ENCODE data around the gene CDYL2. TPM values are rescaled to one million over a fixed set of nuclear protein-coding genes. Genes with fewer than 3 reads are reported as not detected.
"Not testable (repeated sequence)": the region's sequence is repeated elsewhere in the genome, so short reads cannot be mapped to it uniquely, and the experiment has no call there.

CDYL2 gene
- total RNA-seq, 1 experiment from 2014 or later = 0.34 TPM

DNA sequence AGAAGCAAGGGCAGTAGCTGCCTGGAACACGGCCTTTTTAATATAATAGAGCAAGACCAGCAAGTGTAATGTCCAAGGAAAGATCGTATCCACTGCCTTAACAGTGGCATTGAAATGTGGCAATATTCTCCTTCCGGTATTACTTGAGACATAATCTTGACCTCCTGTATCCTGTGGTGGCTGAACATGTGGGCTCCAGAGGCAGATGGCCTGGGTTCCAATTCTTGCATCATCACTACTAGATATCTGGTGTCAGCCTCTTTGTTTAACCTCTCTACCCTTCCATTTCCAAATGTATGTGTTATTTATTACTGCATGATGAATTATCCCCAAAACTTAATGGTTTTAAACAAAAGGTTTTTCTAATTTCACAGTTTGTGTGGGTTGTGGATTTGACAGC lies 3.5 kb upstream of the CDYL2 start:
- DNase-seq (ENCODE audit: low read depth) = no peak

DNA sequence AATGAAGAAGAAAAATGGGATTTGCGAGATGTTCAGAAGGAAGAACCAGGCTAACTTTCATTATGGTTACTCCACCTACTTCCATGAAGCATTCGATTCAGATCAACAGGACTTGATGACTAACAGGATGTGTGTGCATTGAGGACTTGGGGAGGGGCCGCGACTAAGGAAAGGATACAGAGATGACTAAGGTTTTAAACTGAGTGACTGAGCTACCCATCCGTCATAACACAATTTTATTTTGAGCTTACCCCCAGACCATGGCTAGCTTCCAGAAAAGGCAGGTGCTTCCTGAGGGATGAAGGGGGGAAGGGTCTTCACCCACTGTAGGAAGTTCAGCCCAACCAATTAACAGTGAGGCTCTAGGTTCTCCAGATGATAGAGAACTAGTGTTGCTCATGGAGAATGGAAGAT lies 2.5 kb upstream of the CDYL2 start:
- DNase-seq (ENCODE audit: low read depth) = no peak

DNA sequence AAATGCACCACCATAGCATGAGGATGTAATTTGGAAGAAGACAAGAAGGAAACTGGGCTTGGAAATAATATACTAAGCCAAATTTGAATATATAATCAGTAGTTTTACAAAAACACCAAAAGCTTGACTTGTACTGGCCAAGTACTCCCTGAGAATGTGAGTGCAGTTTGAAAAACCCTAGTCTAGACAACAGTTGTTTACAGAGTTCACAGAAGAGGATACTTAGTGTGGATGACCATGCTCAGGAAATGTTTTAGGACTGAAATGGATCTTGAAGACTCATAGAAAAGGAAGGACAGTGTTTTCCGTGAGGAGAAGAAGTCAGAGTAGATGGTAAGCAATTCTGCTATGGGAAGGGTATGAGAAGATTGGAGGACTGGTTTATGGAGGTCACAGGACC lies 1.9 kb upstream of the CDYL2 start:
- DNase-seq (ENCODE audit: low read depth) = no peak

DNA sequence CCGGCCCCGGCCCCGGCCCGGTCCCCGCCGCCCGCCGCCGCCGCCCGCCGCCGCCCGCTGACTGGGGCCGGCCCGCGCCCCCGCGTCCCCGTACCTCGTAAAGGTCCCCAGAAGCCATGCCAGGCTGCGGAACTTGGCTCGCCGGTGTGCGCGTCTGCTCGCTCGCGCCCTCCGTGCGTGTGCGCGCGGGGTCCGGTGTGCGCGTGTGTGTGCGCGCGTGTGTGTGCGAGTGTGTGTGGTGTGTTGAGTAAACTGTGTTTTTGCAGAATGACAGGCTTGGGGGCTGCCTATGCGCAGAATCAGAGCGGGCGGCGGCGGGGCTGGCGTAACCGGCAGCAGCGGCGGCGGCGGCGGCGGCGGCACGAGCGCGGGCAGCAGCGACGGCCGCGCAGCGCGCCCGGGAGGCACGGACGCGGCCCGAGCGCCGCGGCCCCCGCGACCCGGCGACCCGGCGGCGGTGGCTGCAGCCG lies 307 bp downstream of the CDYL2 start:
- peak; percentile 37 for DNase-seq (ENCODE audit: low read depth)

DNA sequence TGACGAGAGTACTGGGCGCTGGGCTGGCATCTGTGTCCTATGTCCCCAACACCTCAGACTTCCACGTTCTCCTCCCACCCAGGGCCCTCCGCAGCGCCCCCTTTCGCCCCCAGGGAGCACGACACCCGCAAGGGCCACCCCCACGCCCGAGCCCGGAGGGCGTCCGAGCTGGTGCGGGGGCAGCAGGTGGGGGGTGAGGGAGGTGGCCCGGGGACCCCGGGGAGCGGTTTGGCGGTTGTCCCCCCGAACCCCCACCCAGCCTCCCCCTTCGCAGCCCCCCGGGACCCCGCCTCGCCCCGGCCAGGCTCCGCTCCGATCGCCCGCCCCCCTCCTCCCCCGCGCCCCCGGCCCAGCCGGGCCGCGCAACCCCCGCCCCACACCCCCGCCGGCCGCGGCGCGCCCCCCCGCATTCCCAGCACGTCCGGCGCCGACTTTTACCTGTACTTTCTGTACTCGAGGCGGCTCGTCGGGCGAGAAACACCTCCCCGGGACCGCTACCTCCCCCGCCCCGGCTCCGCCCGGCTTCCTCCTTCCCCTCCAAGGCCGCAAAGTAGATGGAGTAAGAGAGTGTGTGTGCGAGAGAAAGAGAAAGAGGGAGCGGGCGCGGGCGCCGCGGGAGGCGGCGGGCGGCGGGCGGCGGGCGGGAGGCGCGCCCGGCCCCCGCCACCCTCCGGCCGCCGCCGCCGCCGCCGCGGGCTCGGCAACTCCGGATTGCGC lies 901 bp downstream of the CDYL2 start:
- DNase-seq (ENCODE audit: low read depth) = no peak

- DNase-seq (ENCODE audit: low read depth) = no peak
These were observed 1.5 kb downstream of the CDYL2 start for GRCh38 chr16:80802902-80803301.

- no peak for DNase-seq (ENCODE audit: low read depth)
These were observed 2.3 kb downstream of the CDYL2 start for GRCh38 chr16:80802138-80802537.

DNA sequence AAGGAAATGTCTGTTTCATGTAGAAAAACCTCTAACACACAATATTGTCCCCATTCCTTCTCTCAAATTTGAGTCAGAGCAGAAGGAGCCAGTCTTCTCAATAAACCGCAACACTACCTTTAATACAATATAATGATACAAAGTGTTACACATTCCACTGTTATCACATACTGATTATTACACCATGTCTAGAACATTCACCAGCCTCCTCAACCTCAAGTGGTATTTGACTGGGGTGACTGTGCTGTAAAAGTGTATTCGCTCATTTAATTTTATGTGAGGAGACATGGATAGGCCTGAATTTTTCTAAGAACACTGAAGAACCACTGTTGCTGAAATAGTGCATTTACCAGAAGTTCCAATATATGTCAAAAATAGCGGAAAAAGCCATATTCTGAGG lies 10.3 kb downstream of the CDYL2 start:
- no peak for DNase-seq (ENCODE audit: low read depth)

GRCh38 chr16:80792031-80792430 lies 12.4 kb downstream of the CDYL2 start:
- DNase-seq (ENCODE audit: low read depth) = no peak

- no peak for DNase-seq (ENCODE audit: low read depth)
These were observed 13.0 kb downstream of the CDYL2 start for GRCh38 chr16:80791411-80791810.

GRCh38 chr16:80790751-80791150 lies 13.6 kb downstream of the CDYL2 start:
- no peak for DNase-seq (ENCODE audit: low read depth)

DNA sequence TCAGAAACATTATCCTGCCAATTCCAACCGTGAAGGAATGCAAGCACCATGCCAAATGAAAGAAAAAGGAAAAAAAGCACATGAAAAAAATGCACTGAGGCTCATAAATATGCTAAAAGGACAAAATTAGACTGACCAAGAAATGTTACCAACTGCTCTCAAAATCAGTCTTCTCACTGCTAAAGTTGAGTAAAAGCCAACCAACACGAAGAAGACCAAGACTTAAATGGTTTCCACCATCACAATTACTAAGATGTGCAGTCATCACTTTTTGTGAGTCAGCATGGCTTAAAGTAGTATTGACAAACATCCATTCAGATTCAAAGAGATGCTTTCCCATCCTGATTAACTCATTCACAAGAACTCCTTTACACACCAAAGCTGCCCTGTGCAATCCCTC lies 16.4 kb downstream of the CDYL2 start:
- DNase-seq (ENCODE audit: low read depth) = no peak

GRCh38 chr16:80786561-80786960 lies 17.8 kb downstream of the CDYL2 start:
- DNase-seq (ENCODE audit: low read depth) = not testable (repeated sequence)

- no peak for DNase-seq (ENCODE audit: low read depth)
These were observed 19.4 kb downstream of the CDYL2 start for GRCh38 chr16:80784951-80785350.

DNA sequence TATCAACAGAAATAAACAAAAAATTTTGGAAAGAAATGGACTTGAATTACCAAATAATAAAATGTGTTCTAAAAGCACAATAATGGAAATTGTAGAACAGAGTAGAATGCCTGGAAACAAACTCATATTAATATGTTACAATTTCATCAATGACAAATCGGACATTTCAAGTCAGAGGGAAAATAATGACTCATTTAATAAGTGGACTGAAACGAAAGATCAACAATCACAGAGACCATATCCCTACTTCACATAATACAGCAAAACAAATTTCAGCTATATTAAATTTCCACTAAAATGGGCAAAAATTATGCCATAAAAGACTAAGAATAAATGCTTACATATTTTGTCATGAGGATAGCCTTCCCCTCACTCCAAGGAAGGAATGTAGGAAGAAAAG lies 25.7 kb downstream of the CDYL2 start:
- DNase-seq (ENCODE audit: low read depth) = no peak

- no peak for DNase-seq (ENCODE audit: low read depth)
These were observed 27.5 kb downstream of the CDYL2 start for GRCh38 chr16:80776856-80777255.

- DNase-seq (ENCODE audit: low read depth) = no peak
These were observed 28.9 kb downstream of the CDYL2 start for GRCh38 chr16:80775450-80775849.

DNA sequence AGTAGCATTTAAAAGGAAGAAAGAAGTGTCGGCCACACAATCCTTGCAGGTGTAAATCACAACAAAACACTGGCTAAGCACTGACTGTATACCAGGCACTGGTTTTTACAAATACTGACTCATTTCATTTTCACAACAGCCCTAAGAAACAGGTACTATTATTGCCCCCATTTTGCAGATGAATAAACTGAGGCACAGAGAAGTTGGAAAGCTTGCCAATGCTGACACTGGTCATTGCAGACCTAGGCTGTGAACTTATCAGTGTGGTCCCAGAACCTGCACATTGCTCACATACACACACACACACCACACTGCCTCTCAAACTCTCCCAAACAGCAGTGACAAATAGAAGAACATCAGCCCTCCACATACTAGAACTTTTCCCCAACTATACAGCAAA lies 37.6 kb downstream of the CDYL2 start:
- DNase-seq (ENCODE audit: low read depth) = no peak

DNA sequence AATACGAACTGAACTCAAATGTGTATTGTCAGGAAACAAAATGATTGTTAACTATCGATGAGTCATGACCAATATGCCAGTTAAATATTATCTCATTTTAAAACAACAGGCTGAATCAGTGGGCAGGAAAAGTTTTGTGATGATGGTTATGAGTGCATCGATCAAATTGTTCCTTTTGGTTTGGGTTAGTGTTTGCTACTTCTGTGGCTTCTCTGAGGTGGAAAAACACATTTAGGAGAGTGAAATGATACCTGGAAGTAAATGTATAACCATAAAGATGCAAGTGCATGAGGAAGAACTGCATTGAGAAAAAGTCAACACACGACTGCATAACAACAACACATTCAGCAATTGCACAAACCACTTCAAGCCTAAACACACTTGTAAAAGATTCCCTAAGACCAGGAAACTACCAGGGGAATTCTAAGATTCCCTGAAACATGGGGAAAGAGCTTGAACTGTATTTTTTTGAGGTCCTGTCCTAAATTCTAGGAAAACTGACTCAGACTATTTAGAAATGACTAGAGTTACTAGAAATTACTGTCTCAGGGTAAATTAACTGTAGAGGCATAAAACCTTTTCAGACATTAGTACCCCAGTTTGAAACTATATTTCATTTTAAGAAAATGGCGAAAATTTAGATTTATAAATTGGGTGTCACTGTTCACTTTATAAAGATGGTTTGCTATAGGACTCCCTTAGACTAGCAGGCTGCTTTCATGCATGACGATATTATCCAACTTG lies 44.8 kb downstream of the CDYL2 start:
- DNase-seq (ENCODE audit: low read depth) = no peak

DNA sequence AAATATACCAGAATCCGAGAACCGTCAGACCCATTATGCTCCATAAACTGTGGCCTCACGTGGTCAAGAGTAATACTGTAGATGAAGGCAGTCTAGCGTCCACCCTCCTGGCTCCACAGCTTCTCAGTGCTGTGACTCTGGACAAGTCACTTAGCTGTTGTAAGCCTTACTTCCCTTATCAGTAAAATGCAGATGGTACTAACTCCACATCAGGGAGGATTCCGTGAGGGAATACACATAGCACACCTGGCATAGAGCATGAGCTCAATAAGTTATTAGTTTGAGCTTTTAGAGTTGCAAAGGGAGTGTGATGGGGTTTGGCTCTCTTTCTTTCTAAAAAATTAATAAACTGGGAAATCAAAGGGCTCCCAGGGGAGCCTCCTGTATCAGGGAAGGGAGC lies 49.9 kb downstream of the CDYL2 start:
- no peak for DNase-seq (ENCODE audit: low read depth)

DNA sequence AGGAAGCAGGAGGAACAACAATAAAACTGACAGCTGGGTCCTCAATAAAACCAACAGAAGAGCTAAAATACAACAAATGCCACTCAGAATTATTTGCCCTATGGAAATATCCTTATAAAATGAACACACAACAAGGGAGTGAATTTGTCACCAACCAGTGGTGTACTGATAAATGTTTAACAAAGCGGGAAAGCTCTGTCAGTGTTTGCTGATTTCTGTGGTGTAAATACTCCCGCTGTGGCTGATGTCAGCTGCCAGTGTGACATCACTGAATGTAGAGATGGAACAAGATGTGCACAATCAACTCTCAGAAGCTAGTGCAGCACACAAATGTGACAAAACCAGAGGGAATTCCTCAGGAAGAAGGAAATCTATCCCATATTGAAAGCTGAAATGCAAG lies 51.9 kb downstream of the CDYL2 start:
- no peak for DNase-seq (ENCODE audit: low read depth)

- no peak for DNase-seq (ENCODE audit: low read depth)
These were observed 53.2 kb downstream of the CDYL2 start for GRCh38 chr16:80751167-80751566.

- no peak for DNase-seq (ENCODE audit: low read depth)
These were observed 58.2 kb downstream of the CDYL2 start for GRCh38 chr16:80746231-80746630.
